T-cell (primary cell): ENCODE data around the gene IL11. TPM values are rescaled to one million over a fixed set of nuclear protein-coding genes. Genes with fewer than 3 reads are reported as not detected.
A peak's percentile ranks its signal among the peaks of the same experiment; 100 is the strongest.

Experiments used
- ATAC-seq, 4 experiments: fragments of 200-7000 bp in 3 of 4; fragments of 150-1000 bp in 1 of 4; cut with Tn5 transposase; replicated peaks in 1 of 4; 1 replicate in 3 of 4; 2 replicates in 1 of 4; pipeline ENCODE4 v1.10.0; 2021; ENCODE audit warnings: moderate library complexity in 3 of 4, mild to moderate bottlenecking in 2 of 4, moderate number of reproducible peaks in 1 of 4
- CTCF ChIA-PET, 2 donors: fragments of 300-600 bp; sonication (Branson Sonifier 250); formaldehyde crosslinking; loops; one replicate each; lab custom pipeline; 2022; ENCODE audit warnings: antibody characterized with exemption in 2 of 2; lab: Charles Lee
- POLR2A ChIA-PET, 2 donors: fragments of 300-600 bp; sonication (Branson Sonifier 250); formaldehyde crosslinking; loops; one replicate each; lab custom pipeline; 2022; ENCODE audit warnings: antibody characterized with exemption in 2 of 2; lab: Charles Lee
- DNase-seq, 35 experiments: peaks; one replicate each; pipeline versions ENCODE4 v3.0.0 to v3.0.0-alpha.2; 2013 to 2023
- H3K27ac ChIP-seq: one replicate; pipeline ENCODE4 v1.5.1; 2013; ENCODE audit warnings: low read length
- H3K27me3 ChIP-seq, 2 experiments: replicated peaks in 1 of 2; 1 replicate in 1 of 2; 2 replicates in 1 of 2; pipeline versions ENCODE4 v1.6.1 to v1.7.0; 2013; ENCODE audit warnings: low read length in 1 of 2, mixed read lengths in 1 of 2; ENCODE audit not compliant: control insufficient read depth in 2 of 2, insufficient read depth in 2 of 2; ENCODE audit errors: extremely low read depth in 1 of 2
- H3K36me3 ChIP-seq, 2 donors: 1 replicate in 1 of 2; 2 replicates in 1 of 2; pipeline versions ENCODE4 v1.6.1 to v1.7.0; 2013; ENCODE audit warnings: low read length in 1 of 2; ENCODE audit not compliant: control insufficient read depth in 2 of 2, insufficient read depth in 1 of 2; ENCODE audit errors: extremely low read depth in 1 of 2
- H3K4me1 ChIP-seq, 2 experiments: 1 replicate in 1 of 2; 2 replicates in 1 of 2; pipeline versions ENCODE4 v1.6.1 to v1.7.0; 2013; ENCODE audit warnings: low read length in 2 of 2, mixed read lengths in 1 of 2; ENCODE audit not compliant: insufficient read depth in 2 of 2, control insufficient read depth in 1 of 2; ENCODE audit errors: extremely low read depth in 1 of 2
- H3K4me3 ChIP-seq, 2 donors: 1 replicate in 1 of 2; 2 replicates in 1 of 2; pipeline versions ENCODE4 v1.5.1 to v1.7.0; 2013; ENCODE audit warnings: mild to moderate bottlenecking in 2 of 2, low read length in 1 of 2, moderate library complexity in 1 of 2; ENCODE audit not compliant: control insufficient read depth in 1 of 2; ENCODE audit errors: extremely low read depth in 1 of 2
- H3K9me3 ChIP-seq: 2 replicates; pipeline ENCODE4 v1.7.0; 2013
- H3K27ac Mint-ChIP-seq, 2 donors: one replicate each; pipeline ENCODE4 v1.8.0; 2020 to 2021; ENCODE audit warnings: mild to moderate bottlenecking in 2 of 2, mixed read lengths in 2 of 2
- H3K27me3 Mint-ChIP-seq, 2 donors: one replicate each; pipeline ENCODE4 v1.8.0; 2021 to 2022; ENCODE audit warnings: mixed read lengths in 2 of 2
- H3K36me3 Mint-ChIP-seq: one replicate; pipeline ENCODE4 v1.8.0; 2021; ENCODE audit warnings: mixed read lengths
- H3K4me1 Mint-ChIP-seq, 3 donors: one replicate each; pipeline ENCODE4 v1.8.0; 2020 to 2022; ENCODE audit warnings: mixed read lengths in 3 of 3, mild to moderate bottlenecking in 1 of 3
- H3K4me3 Mint-ChIP-seq, 3 donors: one replicate each; pipeline ENCODE4 v1.8.0; 2020 to 2022; ENCODE audit warnings: mild to moderate bottlenecking in 3 of 3, mixed read lengths in 3 of 3, moderate library complexity in 3 of 3
- H3K9me3 Mint-ChIP-seq, 3 donors: one replicate each; pipeline ENCODE4 v1.8.0; 2020 to 2022; ENCODE audit warnings: mixed read lengths in 3 of 3
- WGBS: methylation state at CpG from one replicate; pipeline ENCODE4 v1.1.5; 2013; ENCODE audit warnings: missing lambda C conversion rate; ENCODE audit not compliant: insufficient coverage; 5-methylcytosine and 5-hydroxymethylcytosine counted together
- total RNA-seq, 35 experiments: library from RNA in 6 of 35; stranded (reverse) in 6 of 35; fragments of 120-200 nt in 1 of 35; gene quantifications; one replicate each; pipeline versions ENCODE4 v1.2.1 to v1.2.4 and lab custom pipeline; 2013 to 2026

IL11 gene
- total RNA-seq, 5 donors from 2014 or later (not counting 1 experiment from before 2014, with no cell fraction given), result 0.53 to 0.96 TPM; not detected in 3

- peaks cover 24 to 49% of the 10 kb centered on the region in 2 experiments for H3K4me1 ChIP-seq
- Mint-ChIP-seq H3K27ac (peak overlapping the region; percentile 76 to 83), H3K9me3 (no peaks in the 10 kb centered on the region), H3K27me3 (no peaks in the 10 kb centered on the region), H3K4me1 (peaks cover 50 to 60% (median 57%) of the 10 kb centered on the region in 3 donors), H3K4me3 (peak overlapping the region; percentile 76 to 100 (median 83)), H3K36me3 (peaks cover 24% of the 10 kb centered on the region)
- H3K9me3 ChIP-seq, result no peaks in the 10 kb centered on the region
- DNase-seq (peak in 18 of 35 experiments; percentile 13 to 67 (median 28)), ATAC-seq (peak in 3 of 4 experiments; percentile 3 to 6 (median 5))
- WGBS, result 2% methylated on average over 72 of the region's 88 CpGs
- ChIA-PET POLR2A (interaction anchor here (0.6 to 1.2 kb wide), 3 partner anchors 17 to 106 kb away, joined by 3 to 7 read pairs (median 5); partner anchors contain the start of gene KMT5C (in 1 of the 2)), CTCF (interaction anchor here in 1 of 2 donors (0.6 to 2.1 kb wide), 2 partner anchors 44 to 294 kb away, joined by 6 to 9 read pairs; partner anchors contain the start of gene KMT5C)
- H3K27ac ChIP-seq, result peak overlapping the region; percentile 58
- H3K4me3 ChIP-seq, result peak overlapping the region; percentile 45 to 48
- H3K27me3 ChIP-seq, result no peaks in the 10 kb centered on the region
- H3K36me3 ChIP-seq, result peaks cover 4 to 22% of the 10 kb centered on the region in 2 donors
Observed at GRCh38 chr19:55383279-55384130, 13.2 kb upstream of the IL11 start.

DNA sequence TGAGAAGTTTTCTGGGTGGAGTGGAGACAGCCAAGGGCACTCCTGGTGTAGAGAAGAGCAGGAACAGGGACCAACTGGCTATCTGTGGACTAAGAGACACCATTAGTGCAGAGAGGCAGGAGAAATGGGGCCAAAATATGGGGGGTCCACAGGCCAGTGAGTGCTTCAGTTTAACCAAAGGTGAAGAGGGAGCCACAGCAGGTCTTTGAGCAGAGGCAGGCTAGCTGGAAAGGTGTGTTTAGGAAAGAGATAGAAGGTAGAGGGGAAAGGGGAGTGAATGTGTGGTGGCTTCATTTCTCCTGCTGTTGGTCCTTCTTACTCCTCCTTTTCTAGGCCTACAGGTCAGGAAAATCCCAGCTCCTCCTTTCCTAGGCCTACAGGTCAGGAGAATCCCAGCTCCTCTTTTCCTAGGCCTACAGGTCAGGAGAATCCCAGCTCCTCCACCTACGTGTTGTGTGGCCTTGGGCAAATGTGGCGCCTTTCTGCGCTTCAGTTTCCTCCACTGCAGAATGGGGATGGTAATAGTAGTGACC, 12.3 kb upstream of the IL11 start:
- Histone ChIP-seq H3K27ac (no peak overlapping the region), H3K4me3 (no peak overlapping the region), H3K9me3 (no peaks in the 10 kb centered on the region), H3K4me1 (peaks cover 16 to 40% of the 10 kb centered on the region in 2 experiments), H3K36me3 (peaks cover 0 to 12% of the 10 kb centered on the region in 2 donors), H3K27me3 (no peaks in the 10 kb centered on the region)
- WGBS, result 94% methylated on average over 3 of the region's 3 CpGs
- ChIA-PET CTCF (no interaction called here), POLR2A (no interaction called here)
- Mint-ChIP-seq H3K4me3 (peak overlapping the region; percentile 76 to 100 (median 83)), H3K27ac (peak overlapping the region; percentile 76 to 83), H3K27me3 (no peaks in the 10 kb centered on the region), H3K4me1 (peaks cover 41 to 51% (median 48%) of the 10 kb centered on the region in 3 donors), H3K36me3 (peaks cover 18% of the 10 kb centered on the region), H3K9me3 (no peaks in the 10 kb centered on the region)
- ATAC-seq (no peak), DNase-seq (no peak)

DNA sequence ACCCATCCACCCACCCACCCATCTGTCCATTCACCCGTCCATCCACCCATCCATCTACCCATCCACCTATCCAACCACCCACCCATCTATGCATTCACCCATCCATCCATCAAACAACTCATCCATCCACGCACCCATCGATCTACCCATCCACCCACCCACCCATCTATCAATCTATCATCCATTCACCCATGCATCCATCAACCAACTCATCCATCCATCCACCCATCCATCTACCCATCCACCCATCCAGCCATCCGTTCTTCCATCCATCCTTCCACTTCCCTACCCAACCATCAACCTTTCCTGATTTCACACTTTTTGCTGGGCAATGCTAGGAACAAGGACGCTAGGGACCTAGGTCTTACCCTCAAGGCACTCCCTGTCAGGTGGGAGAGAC, 11.8 kb upstream of the IL11 start:
- ChIA-PET CTCF (no interaction called here), POLR2A (no interaction called here)
- H3K36me3 ChIP-seq, result peaks cover 0 to 7% of the 10 kb centered on the region in 2 donors
- peaks cover 12 to 34% of the 10 kb centered on the region in 2 experiments for H3K4me1 ChIP-seq
- H3K27ac Mint-ChIP-seq, result peak overlapping the region in 1 of 2 donors; percentile 55
- no peaks in the 10 kb centered on the region for H3K9me3 ChIP-seq
- H3K4me3 Mint-ChIP-seq, result peak overlapping the region; percentile 76 to 100 (median 83)
- no peak overlapping the region for H3K27ac ChIP-seq
- no peaks in the 10 kb centered on the region for H3K27me3 ChIP-seq
- ATAC-seq (no peak), DNase-seq (no peak)
- H3K9me3 Mint-ChIP-seq, result no peaks in the 10 kb centered on the region
- H3K27me3 Mint-ChIP-seq, result no peaks in the 10 kb centered on the region
- peaks cover 35 to 45% (median 42%) of the 10 kb centered on the region in 3 donors for H3K4me1 Mint-ChIP-seq
- 99% methylated on average over 5 of the region's 5 CpGs for WGBS
- H3K36me3 Mint-ChIP-seq, result peaks cover 15% of the 10 kb centered on the region
- H3K4me3 ChIP-seq, result no peak overlapping the region

- Histone ChIP-seq H3K36me3 (peaks cover 0 to 4% of the 10 kb centered on the region in 2 donors), H3K9me3 (no peaks in the 10 kb centered on the region), H3K4me1 (peaks cover 0 to 12% of the 10 kb centered on the region in 2 experiments), H3K27ac (no peak overlapping the region), H3K27me3 (peaks cover 0 to 28% of the 10 kb centered on the region in 2 experiments), H3K4me3 (no peak overlapping the region)
- no peak for DNase-seq
- CTCF ChIA-PET, result no interaction called here
- peaks cover 0 to 12% of the 10 kb centered on the region in 2 donors for H3K27me3 Mint-ChIP-seq
- H3K36me3 Mint-ChIP-seq, result peaks cover 3% of the 10 kb centered on the region
- H3K4me3 Mint-ChIP-seq, result no peak overlapping the region
- H3K9me3 Mint-ChIP-seq, result no peaks in the 10 kb centered on the region
- H3K27ac Mint-ChIP-seq, result peak overlapping the region in 1 of 2 donors; percentile 52
- peaks cover 19 to 21% (median 20%) of the 10 kb centered on the region in 3 donors for H3K4me1 Mint-ChIP-seq
- POLR2A ChIA-PET, result no interaction called here
- 96% methylated on average over 10 of the region's 11 CpGs for WGBS
- ATAC-seq, result no peak
Observed at GRCh38 chr19:55379174-55379573, 8.9 kb upstream of the IL11 start.

GRCh38 chr19:55377356-55378131, 7.3 kb upstream of the IL11 start:
- CTCF ChIA-PET, result no interaction called here
- H3K4me3 Mint-ChIP-seq, result no peak overlapping the region

More at GRCh38 chr19:55377356-55378131, 7.3 kb upstream of the IL11 start:
- Mint-ChIP-seq H3K9me3 (no peaks in the 10 kb centered on the region), H3K4me1 (peaks cover 12 to 15% (median 13%) of the 10 kb centered on the region in 3 donors), H3K36me3 (peaks cover 3% of the 10 kb centered on the region), H3K27me3 (peaks cover 6 to 18% of the 10 kb centered on the region in 2 donors), H3K27ac (no peak overlapping the region)
- H3K27ac ChIP-seq, result no peak overlapping the region
- ATAC-seq (no peak), DNase-seq (no peak)
- H3K36me3 ChIP-seq, result peaks cover 0 to 4% of the 10 kb centered on the region in 2 donors
- H3K27me3 ChIP-seq, result peaks cover 0 to 45% of the 10 kb centered on the region in 2 experiments
- H3K9me3 ChIP-seq, result no peaks in the 10 kb centered on the region
- no peak overlapping the region for H3K4me3 ChIP-seq
- H3K4me1 ChIP-seq, result peaks cover 0 to 2% of the 10 kb centered on the region in 2 experiments
- 75% methylated on average over 43 of the region's 43 CpGs for WGBS
- POLR2A ChIA-PET, result no interaction called here
